Left forelimb (tissue), 1 donor: Measurements from ENCODE around the gene DLST.

Experiments
- DNase-seq: peaks from one replicate; pipeline ENCODE4 v3.0.0-alpha.2; 2018; ENCODE audit warnings: low spot score

The DLST gene

GRCh38 chr14:74940956-74941565 lies 59.3 kb downstream of the DLST start:
- DNase-seq, result no peak

- DNase-seq, result no peak
Observed at GRCh38 chr14:74941676-74942097, 60.0 kb downstream of the DLST start.

- no peak for DNase-seq
Observed at GRCh38 chr14:74942181-74942580, 60.5 kb downstream of the DLST start.

GRCh38 chr14:74942608-74943007 lies 60.9 kb downstream of the DLST start:
- DNase-seq, result no peak

GRCh38 chr14:74945261-74945851 lies 63.6 kb downstream of the DLST start:
- peak; percentile 50 for DNase-seq

GRCh38 chr14:74945852-74946658 lies 64.3 kb downstream of the DLST start:
- peak; percentile 81 for DNase-seq

- no peak for DNase-seq
Observed at GRCh38 chr14:74946659-74947281, 65.1 kb downstream of the DLST start.

- peak; percentile 47 for DNase-seq
Observed at GRCh38 chr14:74947353-74948227, 65.9 kb downstream of the DLST start.

GRCh38 chr14:74948228-74949175 lies 66.8 kb downstream of the DLST start:
- DNase-seq, result peak; percentile 54

GRCh38 chr14:74949191-74949601 lies 67.5 kb downstream of the DLST start:
- peak; percentile 61 for DNase-seq

- no peak for DNase-seq
Observed at GRCh38 chr14:74949859-74950573, 68.3 kb downstream of the DLST start.

- no peak for DNase-seq
Observed at GRCh38 chr14:74950795-74951442, 69.2 kb downstream of the DLST start.

GRCh38 chr14:74951443-74952179 lies 69.9 kb downstream of the DLST start:
- DNase-seq, result no peak

- no peak for DNase-seq
Observed at GRCh38 chr14:74952180-74952665, 70.5 kb downstream of the DLST start.

GRCh38 chr14:74952697-74953484 lies 71.2 kb downstream of the DLST start:
- DNase-seq, result no peak
